Small intestine (tissue), 7 donors: ENCODE results near the gene TUBG2. TPM values are rescaled to one million over a fixed set of nuclear protein-coding genes. Genes with fewer than 3 reads are reported as not detected.
A peak's percentile ranks its signal among the peaks of the same experiment; 100 is the strongest.
"Not testable (repeated sequence)": the region's sequence is repeated elsewhere in the genome, so short reads cannot be mapped to it uniquely, and the experiment has no call there.

Source experiments
- DNase-seq, 2 donors: peaks; one replicate each; pipeline versions ENCODE4 v3.0.0 to v3.0.0-alpha.2; 2013
- FAIRE-seq: peaks from 2 replicates; lab custom pipeline; 2012; peaks lifted over from hg19 to GRCh38; lab: Jason Lieb, UNC
- H3K27ac ChIP-seq, 3 donors: one replicate each; pipeline ENCODE4 v1.5.1; 2013; ENCODE audit warnings: low read length in 2 of 3, mild to moderate bottlenecking in 2 of 3, control low read depth in 1 of 3, inconsistent platforms in 1 of 3, low read depth in 1 of 3, moderate library complexity in 1 of 3
- H3K27me3 ChIP-seq, 3 donors: one replicate each; pipeline ENCODE4 v1.6.1; 2013; ENCODE audit warnings: low read length in 3 of 3, inconsistent platforms in 1 of 3; ENCODE audit not compliant: control insufficient read depth in 3 of 3, insufficient read depth in 3 of 3
- H3K36me3 ChIP-seq, 3 donors: one replicate each; pipeline ENCODE4 v1.6.1; 2013; ENCODE audit warnings: low read length in 3 of 3, inconsistent platforms in 1 of 3, low read depth in 1 of 3, mild to moderate bottlenecking in 1 of 3, moderate library complexity in 1 of 3; ENCODE audit not compliant: control insufficient read depth in 3 of 3, insufficient read depth in 2 of 3
- H3K4me1 ChIP-seq, 3 donors: one replicate each; pipeline ENCODE4 v1.6.1; 2013; ENCODE audit warnings: low read length in 2 of 3, inconsistent platforms in 1 of 3, low read depth in 1 of 3, mild to moderate bottlenecking in 1 of 3, moderate library complexity in 1 of 3; ENCODE audit not compliant: control insufficient read depth in 3 of 3, insufficient read depth in 2 of 3
- H3K4me3 ChIP-seq, 3 donors: one replicate each; pipeline ENCODE4 v1.5.1; 2013; ENCODE audit warnings: low read length in 3 of 3, control low read depth in 1 of 3, inconsistent platforms in 1 of 3, low read depth in 1 of 3, mild to moderate bottlenecking in 1 of 3, moderate library complexity in 1 of 3
- H3K9me3 ChIP-seq, 2 donors: one replicate each; pipeline ENCODE4 v1.6.1; 2013; ENCODE audit warnings: low read depth in 1 of 2, low read length in 1 of 2; ENCODE audit not compliant: control insufficient read depth in 2 of 2, insufficient read depth in 1 of 2
- WGBS, 3 donors: extraction: QIAGEN DNeasy Blood & Tissue Kit; methylation state at CpG; one replicate each; pipeline ENCODE4 v1.1.7; 2013; 5-methylcytosine and 5-hydroxymethylcytosine counted together
- polyA plus RNA-seq, 4 donors: library from polyadenylated mRNA; stranded (reverse) in 3 of 4; unstranded in 1 of 4; fragments of 200-250 nt in 3 of 4; fragments of 120-200 nt in 1 of 4; gene quantifications; one replicate each; pipeline versions ENCODE4 v1.2.1 to v1.2.3, GENCODE V29; 2013
- donor health status: healthy with polysubstance abuse.
- donor health status: control.
- donor health status: control.
- donor health status: Bipolar disorder and iron deficiency.
- donor health status: healthy.

Gene TUBG2
- polyA plus RNA-seq, 4 donors, result 1.3 to 15.4 (median 4.9) TPM

- no peak overlapping the region for H3K27ac ChIP-seq
- DNase-seq (no peak), FAIRE-seq (no peak)
- peaks cover 0 to 5% (median 0%) of the 10 kb centered on the region in 3 donors for H3K27me3 ChIP-seq
- no peaks in the 10 kb centered on the region for H3K4me1 ChIP-seq
- no peak overlapping the region for H3K4me3 ChIP-seq
- WGBS, 3 donors, result 81 to 85% (median 82%) methylated on average over 5 of the region's 5 CpGs
- H3K36me3 ChIP-seq, result no peaks in the 10 kb centered on the region
- H3K9me3 ChIP-seq, result no peaks in the 10 kb centered on the region
Measured at GRCh38 chr17:42647778-42648177, 11.3 kb upstream of the TUBG2 start.

GRCh38 chr17:42651392-42651791 is 7.7 kb upstream of the TUBG2 start:
- no peak for FAIRE-seq
- Histone ChIP-seq H3K36me3 (no peaks in the 10 kb centered on the region), H3K9me3 (no peaks in the 10 kb centered on the region), H3K4me1 (peaks cover 0 to 9% (median 0%) of the 10 kb centered on the region in 3 donors), H3K4me3 (no peak overlapping the region), H3K27me3 (peaks cover 0 to 19% (median 0%) of the 10 kb centered on the region in 3 donors), H3K27ac (no peak overlapping the region)
- 68 to 73% (median 68%) methylated on average over 4 of the region's 4 CpGs for WGBS, 3 donors
- no peak for DNase-seq

- FAIRE-seq (no peak), DNase-seq (peak in 1 of 2 donors; percentile 41)
- 29 to 36% (median 31%) methylated on average over 41 to 42 of the region's 42 CpGs for WGBS, 3 donors
- peak overlapping the region in 2 of 3 donors; percentile 59 to 64 for H3K27ac ChIP-seq
- H3K9me3 ChIP-seq, result no peaks in the 10 kb centered on the region
- peaks cover 0 to 9% (median 0%) of the 10 kb centered on the region in 3 donors for H3K4me1 ChIP-seq
- H3K27me3 ChIP-seq, result peaks cover 0 to 17% (median 0%) of the 10 kb centered on the region in 3 donors
- peak overlapping the region in 1 of 3 donors; percentile 39 for H3K4me3 ChIP-seq
- H3K36me3 ChIP-seq, result no peaks in the 10 kb centered on the region
Measured at GRCh38 chr17:42653179-42654124, 5.6 kb upstream of the TUBG2 start.

GRCh38 chr17:42655528-42655927 is 3.6 kb upstream of the TUBG2 start:
- Histone ChIP-seq H3K27ac (no peak overlapping the region), H3K9me3 (no peaks in the 10 kb centered on the region), H3K4me3 (no peak overlapping the region), H3K27me3 (peaks cover 0 to 16% (median 0%) of the 10 kb centered on the region in 3 donors), H3K36me3 (no peaks in the 10 kb centered on the region), H3K4me1 (peaks cover 4 to 25% (median 9%) of the 10 kb centered on the region in 3 donors)
- DNase-seq (no peak), FAIRE-seq (no peak)
- WGBS, 3 donors, result 57 to 73% (median 67%) methylated on average over 2 of the region's 2 CpGs

- DNase-seq, result no peak
- Histone ChIP-seq H3K36me3 (peaks cover 0 to 6% (median 0%) of the 10 kb centered on the region in 3 donors), H3K4me1 (peaks cover 5 to 30% (median 9%) of the 10 kb centered on the region in 3 donors), H3K27me3 (peaks cover 0 to 15% (median 0%) of the 10 kb centered on the region in 3 donors), H3K9me3 (no peaks in the 10 kb centered on the region), H3K27ac (no peak overlapping the region), H3K4me3 (no peak overlapping the region)
- no peak for FAIRE-seq
- WGBS, 3 donors, result 87 to 92% (median 88%) methylated on average over 9 of the region's 9 CpGs
Measured at GRCh38 chr17:42657824-42658588, 1.1 kb upstream of the TUBG2 start.

GRCh38 chr17:42659932-42660274 is 819 bp downstream of the TUBG2 start:
- Histone ChIP-seq H3K4me3 (peak overlapping the region in 1 of 3 donors; percentile 63), H3K4me1 (peaks cover 5 to 25% (median 9%) of the 10 kb centered on the region in 3 donors), H3K36me3 (peaks cover 0 to 11% (median 0%) of the 10 kb centered on the region in 3 donors)
- H3K9me3 ChIP-seq, H3K27ac ChIP-seq, DNase-seq, H3K27me3 ChIP-seq, FAIRE-seq: not testable (repeated sequence)
- 40 to 67% (median 48%) methylated on average over 1 to 6 of the region's 14 CpGs for WGBS, 3 donors

- 20 to 45% (median 43%) methylated on average over 7 of the region's 7 CpGs for WGBS, 3 donors
- Histone ChIP-seq H3K27me3 (no peaks in the 10 kb centered on the region), H3K27ac (no peak overlapping the region), H3K9me3 (no peaks in the 10 kb centered on the region), H3K4me3 (no peak overlapping the region), H3K4me1 (peaks cover 5 to 25% (median 9%) of the 10 kb centered on the region in 3 donors), H3K36me3 (peaks cover 0 to 17% (median 0%) of the 10 kb centered on the region in 3 donors)
- no peak for FAIRE-seq
- peak; percentile 70 to 77 for DNase-seq
Measured at GRCh38 chr17:42660692-42661345, 1.7 kb downstream of the TUBG2 start.
